A549 treated with Mapracorat at 1 μM for 4 hours (cell line): Measurements from ENCODE around the gene HOXB3. TPM values are rescaled to one million over a fixed set of nuclear protein-coding genes. Genes with fewer than 3 reads are reported as not detected.

ENCODE experiments used
- total RNA-seq: library from RNA; stranded (reverse); fragments of 200-300 nt; extraction: Qiagen RNA extraction; gene quantifications from 5 replicates; pipeline ENCODE4 v1.2.3, GENCODE V29; 2022

HOXB3 gene
- total RNA-seq: 4.2 to 6.1 TPM (median 5.1 TPM) in 5 replicates

DNA sequence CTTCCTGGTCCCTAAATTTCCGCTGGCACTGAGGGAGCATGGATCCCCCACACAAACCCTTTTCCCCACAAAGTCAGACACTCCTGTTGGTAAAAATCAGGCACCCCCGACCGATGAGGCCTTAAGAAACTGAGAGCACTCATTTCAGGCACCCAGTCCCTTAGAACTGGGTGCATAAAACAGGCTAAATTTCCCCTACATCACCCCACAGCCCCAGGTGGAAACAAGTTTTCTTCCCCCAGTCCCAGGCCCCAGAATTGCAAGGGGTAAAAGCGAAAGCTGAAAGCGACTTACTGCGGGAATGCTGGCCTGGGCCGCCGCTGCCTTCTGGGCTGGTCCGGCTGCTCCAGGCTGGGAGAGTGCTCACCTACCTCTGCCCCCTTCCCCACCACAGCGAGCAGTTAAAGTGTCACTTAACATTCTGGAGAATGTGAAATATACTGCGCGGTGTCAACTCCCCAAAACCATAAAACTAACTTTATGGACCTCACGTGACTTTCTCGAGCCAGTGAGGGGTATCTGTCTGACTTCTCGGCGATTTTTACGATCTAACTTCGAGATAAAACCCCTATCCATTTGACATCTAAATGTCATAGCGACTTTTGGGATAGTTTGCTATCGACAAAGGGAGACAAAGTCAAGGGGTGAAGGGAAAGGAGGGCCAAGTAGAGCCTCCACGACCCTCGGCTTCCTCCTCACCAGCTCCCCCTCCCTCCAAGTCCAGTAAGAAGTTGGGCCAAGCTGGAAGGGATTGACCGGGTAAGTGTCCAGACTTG lies at the start of gene HOXB3:
TSS of gene HOXB3 (minus strand) at position 411 of the 776 bp plus-strand sequence. CDS start 37,767 bp downstream, outside the sequence.

DNA sequence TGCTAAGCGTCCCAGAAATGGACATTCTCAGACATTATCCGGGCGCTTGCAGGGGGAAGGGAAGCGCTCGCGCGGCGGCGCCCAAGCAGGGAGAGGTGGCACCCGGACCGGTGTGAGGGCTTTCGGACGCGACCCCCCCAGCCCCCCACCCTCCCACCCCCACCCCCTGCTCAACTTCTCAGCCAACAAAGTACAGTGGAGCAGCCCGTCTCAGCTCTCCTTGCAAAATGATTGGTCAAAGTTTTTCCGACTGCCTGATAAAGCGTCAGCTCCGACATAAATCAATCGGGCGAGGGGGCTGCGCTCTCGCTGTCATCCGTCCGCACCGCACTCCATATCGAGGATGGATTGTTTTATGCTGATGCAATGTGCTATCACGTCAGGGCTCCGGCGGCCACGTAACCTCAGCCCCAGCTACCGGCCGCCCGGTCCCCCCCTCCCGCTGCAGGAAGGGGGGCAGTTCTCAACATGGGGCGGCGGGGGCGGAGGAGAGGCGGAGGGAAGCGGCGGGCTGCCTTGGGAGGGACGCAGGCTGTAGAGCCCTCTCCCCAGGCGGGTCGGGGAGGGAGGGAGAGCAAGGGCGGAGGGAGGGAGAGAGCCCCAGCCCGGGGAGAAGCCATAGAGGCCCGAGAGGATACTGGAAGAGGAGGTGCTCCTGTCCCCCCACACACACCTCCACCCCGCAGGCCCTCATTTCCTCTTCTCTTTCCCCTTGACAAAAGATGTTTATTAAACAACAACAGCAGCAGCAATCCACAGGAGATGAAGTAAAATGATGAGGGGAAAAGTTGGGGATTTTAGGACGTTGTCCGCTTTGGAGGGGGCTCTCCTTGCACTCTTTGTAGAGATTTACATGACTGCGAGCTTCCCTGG lies 36.4 kb upstream of the HOXB3 start, which contains the start of gene HOXB9:
TSS of gene HOXB9 (minus strand) at position 114 of the 873 bp plus-strand sequence. CDS start at position 25, 89 bp downstream.

DNA sequence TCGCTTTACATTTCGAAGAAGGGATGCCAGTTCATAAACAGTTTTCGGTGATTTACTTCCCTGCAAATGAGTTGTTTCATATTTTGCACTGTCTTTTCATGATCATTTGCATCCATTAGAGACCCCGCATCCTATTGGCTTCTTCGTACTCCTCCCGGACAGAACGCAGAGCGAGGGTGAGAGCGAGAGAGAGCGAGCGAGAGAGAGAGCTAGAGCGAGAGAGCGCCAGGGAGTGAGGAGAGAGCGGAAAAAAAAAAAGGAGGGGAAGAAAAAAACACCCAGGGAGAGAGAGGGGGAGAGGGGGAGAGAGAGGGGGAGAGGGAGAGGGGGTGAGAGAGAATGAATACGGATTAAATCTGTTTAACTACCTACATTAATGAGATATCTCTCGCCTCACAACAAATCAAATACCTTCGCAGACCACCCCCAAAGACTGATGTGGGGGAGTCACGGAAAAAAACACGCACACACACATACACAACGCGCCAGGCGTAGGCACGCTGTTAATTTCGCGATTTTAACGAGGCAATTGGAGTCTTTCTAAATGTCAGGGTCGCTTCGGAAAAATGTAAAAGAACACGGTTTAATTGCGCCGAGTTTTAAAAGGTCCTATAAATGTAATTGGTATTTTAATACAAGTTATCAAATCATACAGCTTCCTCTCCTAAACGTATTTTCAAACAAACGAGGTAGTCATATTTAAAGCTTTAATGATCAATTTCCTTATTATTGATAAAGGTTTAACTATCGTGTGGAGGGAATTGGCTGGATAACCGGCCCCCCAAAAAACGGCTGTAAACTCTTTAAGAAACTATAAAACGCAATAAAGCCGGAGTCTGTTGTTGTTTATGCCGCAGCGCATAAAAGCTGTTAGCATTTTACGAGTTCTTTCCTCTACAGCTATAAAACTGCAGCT lies 25.3 kb upstream of the HOXB3 start, which contains the start of gene HOXB8:
TSS of gene HOXB8 (minus strand) at position 246 of the 916 bp plus-strand sequence. CDS start 588 bp downstream, outside the sequence.

DNA sequence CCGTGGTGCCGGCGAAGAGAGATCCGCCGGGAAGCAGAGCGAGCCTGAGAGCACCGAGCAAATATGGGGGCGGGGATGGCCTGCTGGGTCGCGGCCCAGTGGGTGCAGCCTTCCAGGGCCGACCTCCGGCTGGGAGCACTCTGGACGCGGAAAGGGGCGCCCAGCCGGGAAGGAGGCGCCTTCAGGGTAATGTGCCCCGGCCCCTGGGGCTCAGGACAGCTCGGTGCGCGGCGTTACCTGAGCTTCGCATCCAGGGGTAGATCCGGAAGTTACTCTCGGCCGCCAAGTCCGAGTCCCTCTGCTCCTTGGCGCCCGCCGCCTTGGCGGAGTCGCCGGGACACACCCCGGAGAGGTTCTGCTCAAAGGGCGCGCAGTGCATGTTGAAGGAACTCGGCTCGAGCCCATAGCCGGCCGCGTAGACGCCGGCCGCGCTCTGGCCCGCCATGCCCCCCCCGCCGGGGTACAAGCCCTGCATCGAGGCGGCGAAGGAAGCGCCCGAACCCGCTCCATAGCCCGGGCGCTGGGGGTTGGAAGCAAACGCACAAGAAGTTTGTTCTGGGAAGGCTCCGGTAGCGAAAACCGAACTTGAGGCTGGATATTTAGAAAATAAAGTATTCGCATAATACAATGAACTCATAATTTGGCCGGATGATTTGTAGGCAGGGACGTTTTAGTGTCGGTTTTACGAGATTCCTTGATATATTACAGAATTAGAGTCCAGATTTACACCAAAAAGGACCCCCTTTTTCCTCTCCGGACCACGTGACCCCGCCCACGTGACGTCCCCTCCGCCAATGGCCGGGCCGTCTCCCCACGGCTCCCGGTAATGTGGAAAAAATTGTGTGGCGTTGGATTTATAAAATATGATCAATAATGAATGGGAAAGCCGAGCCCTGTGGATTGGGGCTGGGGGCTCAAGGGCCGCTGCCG lies 20.5 kb upstream of the HOXB3 start, which contains the start of gene HOXB7:
TSS of gene HOXB7 (minus strand) at position 736 of the 930 bp plus-strand sequence. CDS start at position 637, 99 bp downstream.

DNA sequence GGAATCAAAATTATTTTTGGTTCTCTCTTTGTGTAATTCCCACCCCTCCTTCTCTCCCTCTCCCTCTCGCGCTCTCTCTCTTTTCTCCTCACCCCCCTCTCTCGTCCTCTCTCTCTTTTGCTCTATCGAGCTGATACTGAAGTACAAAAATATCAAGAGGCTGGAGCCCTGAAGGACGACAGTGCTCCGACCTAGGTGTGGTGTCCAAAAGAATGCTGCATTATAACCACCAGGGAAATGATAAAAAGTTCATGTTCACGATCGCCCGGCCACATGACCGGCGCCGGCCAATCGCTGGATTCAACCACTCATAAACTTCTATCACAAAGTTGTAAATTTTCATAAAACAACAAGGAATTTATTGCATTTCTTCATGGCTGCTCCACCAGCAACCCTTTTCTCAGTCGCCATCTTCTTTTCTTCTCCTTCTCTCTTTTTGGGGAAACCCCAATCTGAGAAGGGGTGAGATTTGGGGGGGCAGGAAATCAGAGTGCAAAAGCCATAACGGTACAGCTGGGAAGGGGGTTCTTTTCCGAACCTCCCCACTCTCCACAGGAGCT lies 14.8 kb upstream of the HOXB3 start, which contains the start of gene HOXB6:
TSS of gene HOXB6 (minus strand) at position 217 of the 560 bp plus-strand sequence. CDS start 6,836 bp downstream, outside the sequence.

DNA sequence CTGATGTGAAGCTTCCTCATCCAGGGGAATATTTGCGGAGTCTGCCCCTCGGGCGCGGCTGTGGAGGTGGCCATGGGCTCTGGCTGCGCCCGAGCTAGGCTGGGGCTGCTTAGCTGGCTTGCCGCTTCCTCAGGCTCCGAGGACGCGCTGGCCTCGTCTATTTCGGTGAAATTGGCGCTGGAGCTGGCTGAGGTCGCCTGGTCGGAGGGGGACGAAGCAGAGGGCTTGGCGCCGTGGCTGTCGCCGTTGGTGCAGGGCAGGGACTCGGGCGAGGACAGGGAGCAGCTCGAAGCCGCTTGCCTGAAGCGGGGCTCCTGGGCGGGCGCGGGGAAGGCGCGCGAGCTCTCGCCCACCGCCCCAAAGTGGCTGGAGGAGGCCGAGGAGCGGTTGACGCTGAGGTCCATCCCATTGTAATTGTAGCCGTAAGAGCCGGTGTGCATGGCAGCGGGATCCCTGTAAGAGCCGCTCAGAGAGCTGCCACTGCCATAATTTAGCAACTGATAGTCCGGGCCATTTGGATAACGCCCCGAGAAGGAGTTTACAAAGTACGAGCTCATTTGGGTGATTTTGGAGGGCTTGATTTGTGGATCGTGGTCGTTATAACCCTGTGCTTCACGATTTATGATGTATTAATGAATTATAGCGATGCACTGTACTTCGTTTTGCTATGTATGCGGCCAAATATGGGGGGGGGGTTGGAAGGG lies 3.2 kb upstream of the HOXB3 start, which contains the start of gene HOXB5:
TSS of gene HOXB5 (minus strand) at position 654 of the 704 bp plus-strand sequence. CDS start at position 557, 97 bp downstream.

DNA sequence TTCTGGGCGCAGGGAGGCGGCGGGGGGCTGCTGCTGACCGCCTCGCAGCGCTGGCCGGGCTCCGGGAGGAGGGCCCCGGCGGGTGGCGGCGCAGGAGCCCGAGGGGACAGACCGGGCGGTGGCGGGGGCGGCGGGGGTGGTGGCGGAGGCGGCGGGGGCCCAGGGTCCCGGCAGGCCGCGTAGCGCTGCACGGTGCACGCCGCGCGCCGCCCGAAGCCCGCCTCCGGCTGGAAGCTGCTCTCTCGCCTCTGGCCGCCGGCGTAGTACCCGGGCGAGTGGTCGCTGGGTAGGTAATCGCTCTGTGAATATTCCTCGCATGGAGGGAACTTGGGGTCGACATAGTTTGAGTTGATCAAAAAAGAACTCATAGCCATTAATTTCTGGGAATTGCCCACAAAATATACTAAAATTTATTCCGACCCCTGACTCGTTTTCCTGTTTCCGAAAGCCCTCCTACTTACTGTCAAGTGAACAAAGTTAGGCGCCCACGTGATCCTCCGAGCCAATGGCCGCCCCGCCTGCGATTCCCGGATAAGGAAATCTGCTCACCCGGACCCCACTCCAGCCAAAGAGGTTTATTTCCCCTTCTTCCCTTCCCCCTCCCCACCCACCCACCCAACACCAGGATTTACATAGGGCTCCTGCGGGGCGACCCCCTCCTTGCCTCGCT lies 12.0 kb downstream of the HOXB3 start, which contains the start of gene HOXB4:
TSS of gene HOXB4 (minus strand) at position 405 of the 670 bp plus-strand sequence. CDS start at position 374, 31 bp downstream.

DNA sequence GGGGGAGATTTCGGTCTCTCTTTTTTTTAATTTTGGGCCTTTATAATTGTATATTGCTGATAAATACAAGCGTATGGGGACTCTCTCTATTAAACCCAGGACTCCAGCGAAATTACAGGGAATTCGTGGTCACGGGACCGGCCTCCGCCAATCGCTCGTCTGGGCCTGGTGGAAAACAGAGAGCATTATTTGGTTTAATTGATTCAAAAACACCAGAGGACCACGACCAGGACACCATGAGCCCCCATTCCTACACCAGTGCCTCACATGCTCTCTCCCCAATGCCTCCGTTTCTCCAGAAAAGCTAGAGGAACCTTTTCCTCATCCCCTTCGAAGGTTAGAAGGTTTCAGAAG lies 45.0 kb downstream of the HOXB3 start, which contains the start of gene HOXB2:
TSS of gene HOXB2 (minus strand) at position 88 of the 354 bp plus-strand sequence. CDS start 198 bp downstream, outside the sequence.

DNA sequence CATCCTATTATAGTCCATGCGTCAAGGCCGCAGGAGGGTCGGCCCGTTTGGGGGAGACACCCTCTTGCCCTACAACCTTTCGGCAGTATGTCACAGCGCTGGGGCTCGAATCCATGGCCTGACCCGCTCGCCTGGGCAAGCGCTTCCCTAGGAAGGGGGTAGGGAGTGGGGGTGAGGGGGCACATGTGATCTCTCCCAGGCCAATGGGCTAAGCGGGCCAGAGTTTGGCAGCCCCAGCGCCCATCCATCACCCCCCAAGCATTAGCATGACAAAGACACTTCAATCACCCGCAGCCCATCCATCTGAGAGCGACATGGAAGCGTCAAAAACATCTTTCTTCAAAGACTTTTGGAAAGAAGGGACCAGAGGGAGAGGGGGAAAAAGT lies 59.2 kb downstream of the HOXB3 start, which contains the start of gene HOXB1:
TSS of gene HOXB1 (minus strand) at position 125 of the 386 bp plus-strand sequence. CDS start at position 18, 107 bp downstream.

Other genes starting within 250 kb of the HOXB3 start
- 0.45 TPM in 1 of 5 replicates, not detected in the others for gene SKAP1, start 160.0 kb downstream of the HOXB3 start, total RNA-seq
- not detected in 5 replicates for gene HOXB1, start 59.2 kb downstream of the HOXB3 start, total RNA-seq
- gene HOXB2, start 45.1 kb downstream of the HOXB3 start, total RNA-seq: 0.32 to 0.59 TPM (median 0.48 TPM) in 5 replicates
- 0.06 to 0.21 TPM (median 0.14 TPM) in 5 replicates for gene HOXB4, start 11.9 kb downstream of the HOXB3 start, total RNA-seq
- 1.4 to 2.8 TPM (median 2.6 TPM) in 5 replicates for gene HOXB5, start 3.5 kb upstream of the HOXB3 start, total RNA-seq
- gene HOXB6, start 14.7 kb upstream of the HOXB3 start, total RNA-seq: 2.9 to 5.9 TPM (median 5.1 TPM) in 5 replicates
- gene HOXB7, start 20.8 kb upstream of the HOXB3 start, total RNA-seq: 30.6 to 34.4 TPM (median 32.6 TPM) in 5 replicates
- 6.2 to 8.3 TPM (median 7.0 TPM) in 5 replicates for gene HOXB8, start 25.1 kb upstream of the HOXB3 start, total RNA-seq
- 6.9 to 8.0 TPM (median 7.6 TPM) in 5 replicates for gene HOXB9, start 36.1 kb upstream of the HOXB3 start, total RNA-seq
- not detected in 5 replicates for gene PRAC1, start 132.3 kb upstream of the HOXB3 start, total RNA-seq
- gene PRAC2, start 132.9 kb upstream of the HOXB3 start, total RNA-seq: not detected in 5 replicates
- gene HOXB13, start 138.5 kb upstream of the HOXB3 start, total RNA-seq: 1.8 to 2.4 TPM (median 2.1 TPM) in 5 replicates
- gene TTLL6, start 227.0 kb upstream of the HOXB3 start, total RNA-seq: 0.33 to 0.75 TPM (median 0.49 TPM) in 5 replicates
- 59.2 to 91.7 TPM (median 79.1 TPM) in 5 replicates for gene CALCOCO2, start 240.8 kb upstream of the HOXB3 start, total RNA-seq